GM23338 (cell line): ENCODE data around the gene AP2M1. TPM values are rescaled to one million over a fixed set of nuclear protein-coding genes. Genes with fewer than 3 reads are reported as not detected.

Experiments
- ATAC-seq: fragments of 200-7000 bp; cut with Tn5 transposase; 3 replicates; pipeline ENCODE4 v1.9.1; 2020
- DNase-seq: peaks from one replicate; pipeline ENCODE4 v3.0.0-alpha.2; 2015; ENCODE audit warnings: low spot score
- H2AFZ ChIP-seq: fragments of 200-600 bp; sonication (generic); 2 replicates; pipeline ENCODE4 v1.8.0; 2016; ENCODE audit warnings: antibody characterized with exemption, mild to moderate bottlenecking, moderate library complexity
- H3F3A ChIP-seq: fragments of 200-600 bp; sonication (generic); replicated peaks from 2 replicates; pipeline ENCODE4 v1.8.0; 2017; ENCODE audit warnings: antibody characterized with exemption, mixed run types, low read depth
- H3K27ac ChIP-seq: fragments of 200-600 bp; sonication (generic); 2 replicates; pipeline ENCODE4 v1.6.1; 2016; ENCODE audit warnings: low read depth
- H3K27me3 ChIP-seq: fragments of 200-600 bp; sonication (generic); 2 replicates; pipeline ENCODE4 v1.8.0; 2016; ENCODE audit warnings: mild to moderate bottlenecking, mixed run types, moderate library complexity; ENCODE audit not compliant: insufficient read depth
- H3K36me3 ChIP-seq: fragments of 200-600 bp; sonication (generic); 2 replicates; pipeline ENCODE4 v1.8.0; 2016; ENCODE audit warnings: mild to moderate bottlenecking; ENCODE audit not compliant: insufficient read depth
- H3K4me1 ChIP-seq: fragments of 200-600 bp; sonication (generic); 2 replicates; pipeline ENCODE4 v1.8.0; 2016; ENCODE audit warnings: mild to moderate bottlenecking, moderate library complexity; ENCODE audit not compliant: insufficient read depth
- H3K4me2 ChIP-seq: fragments of 200-600 bp; sonication (generic); 2 replicates; pipeline ENCODE4 v1.7.1; 2017; ENCODE audit warnings: mixed run types
- H3K4me3 ChIP-seq: fragments of 200-600 bp; sonication (generic); 2 replicates; pipeline ENCODE4 v1.6.1; 2016; ENCODE audit warnings: mixed run types
- H3K79me2 ChIP-seq: fragments of 200-600 bp; sonication (generic); replicated peaks from 2 replicates; pipeline ENCODE4 v1.8.0; 2017; ENCODE audit warnings: mild to moderate bottlenecking; ENCODE audit not compliant: insufficient read depth
- H3K9me2 ChIP-seq: fragments of 200-600 bp; sonication (generic); 2 replicates; pipeline ENCODE4 v1.8.0; 2017; ENCODE audit not compliant: insufficient read depth
- H4K20me1 ChIP-seq: fragments of 200-600 bp; sonication (generic); replicated peaks from 2 replicates; pipeline ENCODE4 v1.8.0; 2017; ENCODE audit warnings: mild to moderate bottlenecking; ENCODE audit not compliant: insufficient read depth
- H3K27ac Mint-ChIP-seq: 2 replicates; pipeline ENCODE4 v1.8.0; 2020; ENCODE audit warnings: inconsistent platforms, mild to moderate bottlenecking, moderate library complexity, mixed read lengths
- H3K27me3 Mint-ChIP-seq: 3 replicates; pipeline ENCODE4 v1.8.0; 2022; ENCODE audit warnings: low read depth, mild to moderate bottlenecking, moderate library complexity, mixed read lengths, inconsistent platforms; ENCODE audit not compliant: insufficient read depth, poor library complexity
- H3K36me3 Mint-ChIP-seq: 3 replicates; pipeline ENCODE4 v1.8.0; 2021; ENCODE audit warnings: low read depth, mild to moderate bottlenecking, inconsistent platforms, moderate library complexity, mixed read lengths
- H3K4me1 Mint-ChIP-seq: 3 replicates; pipeline ENCODE4 v1.8.0; 2020; ENCODE audit warnings: mild to moderate bottlenecking, inconsistent platforms, mixed read lengths
- H3K4me3 Mint-ChIP-seq: 3 replicates; pipeline ENCODE4 v1.8.0; 2021; ENCODE audit warnings: moderate library complexity, mild to moderate bottlenecking, inconsistent platforms, mixed read lengths
- H3K9me3 Mint-ChIP-seq: 3 replicates; pipeline ENCODE4 v1.8.0; 2020; ENCODE audit warnings: moderate library complexity, mild to moderate bottlenecking, inconsistent platforms, mixed read lengths
- CREB1 ChIP-seq: fragments of 250-450 bp; sonication (Bioruptor Pico); IDR thresholded peaks from 2 replicates; pipeline ENCODE4 v1.5.0; 2020; ENCODE audit warnings: low read depth, mild to moderate bottlenecking, moderate library complexity
- CTCF ChIP-seq, 2 experiments: fragments of 200-600 bp in 1 of 2; sonication (generic) in 1 of 2; conservative IDR thresholded peaks; 2 replicates each; pipeline versions ENCODE4 v1.5.1 to v1.6.1; 2016 to 2017; ENCODE audit warnings: antibody characterized with exemption in 2 of 2, low read depth in 2 of 2, mild to moderate bottlenecking in 2 of 2, moderate library complexity in 1 of 2
- EZH2 ChIP-seq: fragments of 200-600 bp; sonication (generic); IDR thresholded peaks from one replicate; pipeline ENCODE4 v1.8.0; 2017; ENCODE audit warnings: antibody characterized with exemption, mild to moderate bottlenecking, low read depth; ENCODE audit not compliant: unreplicated experiment
- EZH2phosphoT487 ChIP-seq: fragments of 200-600 bp; sonication (generic); IDR thresholded peaks from one replicate; pipeline ENCODE4 v1.8.1; 2018; ENCODE audit warnings: antibody characterized with exemption; ENCODE audit not compliant: unreplicated experiment
- JUNB ChIP-seq: IDR thresholded peaks from one replicate; pipeline ENCODE4 v1.6.1; 2016; ENCODE audit warnings: antibody characterized with exemption; ENCODE audit not compliant: unreplicated experiment
- NANOG ChIP-seq: IDR thresholded peaks from 2 replicates; pipeline ENCODE4 v1.6.1; 2016; ENCODE audit warnings: antibody characterized with exemption, borderline replicate concordance
- POLR2AphosphoS5 ChIP-seq: IDR thresholded peaks from 2 replicates; pipeline ENCODE4 v1.6.1; 2016; ENCODE audit warnings: antibody characterized with exemption, low read depth
- STAT1 ChIP-seq: IDR thresholded peaks from one replicate; pipeline ENCODE4 v1.6.1; 2016; ENCODE audit warnings: antibody characterized with exemption; ENCODE audit not compliant: unreplicated experiment
- ZNF114 ChIP-seq: fragments of 250-450 bp; sonication (Bioruptor Pico); IDR thresholded peaks from 2 replicates; pipeline ENCODE4 v1.5.0; 2020; ENCODE audit warnings: mild to moderate bottlenecking, moderate library complexity
- ZNF331 ChIP-seq: fragments of 250-450 bp; sonication (Bioruptor Pico); IDR thresholded peaks from 2 replicates; pipeline ENCODE4 v1.5.0; 2020; ENCODE audit warnings: low read depth, mild to moderate bottlenecking, moderate library complexity
- ZNF462 ChIP-seq: fragments of 250-450 bp; sonication (Bioruptor Pico); IDR thresholded peaks from 2 replicates; pipeline ENCODE4 v1.5.0; 2020; ENCODE audit warnings: mild to moderate bottlenecking, moderate library complexity
- polyA plus RNA-seq: library from polyadenylated mRNA; unstranded; fragments of >200 nt; fragmentation: Nextera tagmentation; extraction: Ambion mirVana; gene quantifications from 2 replicates; pipeline ENCODE4 v1.2.1, GENCODE V29; 2016
- total RNA-seq: library from RNA; depleted of rRNA; stranded (reverse); fragments of >200 nt; shearing (Covaris generic); gene quantifications from 2 replicates; pipeline ENCODE4 v1.2.3, GENCODE V29; 2014
- TF ChIP-seq, protein P1 (sequence below): IDR thresholded peaks from 2 replicates; pipeline ENCODE4 v1.6.1; 2016; ENCODE audit warnings: antibody characterized with exemption
- TF ChIP-seq, protein P2 (sequence below): IDR thresholded peaks from one replicate; pipeline ENCODE4 v1.6.1; 2018; ENCODE audit warnings: antibody characterized with exemption; ENCODE audit not compliant: unreplicated experiment

AP2M1 gene
- total and polyA plus RNA-seq, 2 experiments from 2014 or later = 215 to 305 TPM

- H3K9me2 ChIP-seq = no peaks in the 10 kb centered on the region
- no peak overlapping the region for H2AFZ ChIP-seq
- no peaks in the 10 kb centered on the region for H3K27me3 ChIP-seq
- no peak overlapping the region for H3K4me2 ChIP-seq
- Mint-ChIP-seq H3K27ac (no peak overlapping the region), H3K27me3 (peaks cover 4% of the 10 kb centered on the region), H3K4me1 (peaks cover 2% of the 10 kb centered on the region; the same call in 1 of the 3 replicates), H3K4me3 (no peak overlapping the region), H3K36me3 (peaks cover 45% of the 10 kb centered on the region), H3K9me3 (no peaks in the 10 kb centered on the region)
- H3K27ac ChIP-seq = no peak overlapping the region
- no peak for TF ChIP-seq NANOG
- TF ChIP-seq, protein P1, sequence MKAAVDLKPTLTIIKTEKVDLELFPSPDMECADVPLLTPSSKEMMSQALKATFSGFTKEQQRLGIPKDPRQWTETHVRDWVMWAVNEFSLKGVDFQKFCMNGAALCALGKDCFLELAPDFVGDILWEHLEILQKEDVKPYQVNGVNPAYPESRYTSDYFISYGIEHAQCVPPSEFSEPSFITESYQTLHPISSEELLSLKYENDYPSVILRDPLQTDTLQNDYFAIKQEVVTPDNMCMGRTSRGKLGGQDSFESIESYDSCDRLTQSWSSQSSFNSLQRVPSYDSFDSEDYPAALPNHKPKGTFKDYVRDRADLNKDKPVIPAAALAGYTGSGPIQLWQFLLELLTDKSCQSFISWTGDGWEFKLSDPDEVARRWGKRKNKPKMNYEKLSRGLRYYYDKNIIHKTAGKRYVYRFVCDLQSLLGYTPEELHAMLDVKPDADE = no peak
- no peak for TF ChIP-seq ZNF331 (CRISPR knock-in tag)
- no peak for TF ChIP-seq CTCF (conservative IDR thresholded peaks at IDR 0.05; ENCODE audit: low read depth in 2 of 2)
- no peak for TF ChIP-seq EZH2phosphoT487
- no peak for TF ChIP-seq CREB1
- no peak for TF ChIP-seq EZH2
- no peak for TF ChIP-seq JUNB
- TF ChIP-seq POLR2AphosphoS5 = no peak
- TF ChIP-seq STAT1 = no peak
- TF ChIP-seq, protein P2, sequence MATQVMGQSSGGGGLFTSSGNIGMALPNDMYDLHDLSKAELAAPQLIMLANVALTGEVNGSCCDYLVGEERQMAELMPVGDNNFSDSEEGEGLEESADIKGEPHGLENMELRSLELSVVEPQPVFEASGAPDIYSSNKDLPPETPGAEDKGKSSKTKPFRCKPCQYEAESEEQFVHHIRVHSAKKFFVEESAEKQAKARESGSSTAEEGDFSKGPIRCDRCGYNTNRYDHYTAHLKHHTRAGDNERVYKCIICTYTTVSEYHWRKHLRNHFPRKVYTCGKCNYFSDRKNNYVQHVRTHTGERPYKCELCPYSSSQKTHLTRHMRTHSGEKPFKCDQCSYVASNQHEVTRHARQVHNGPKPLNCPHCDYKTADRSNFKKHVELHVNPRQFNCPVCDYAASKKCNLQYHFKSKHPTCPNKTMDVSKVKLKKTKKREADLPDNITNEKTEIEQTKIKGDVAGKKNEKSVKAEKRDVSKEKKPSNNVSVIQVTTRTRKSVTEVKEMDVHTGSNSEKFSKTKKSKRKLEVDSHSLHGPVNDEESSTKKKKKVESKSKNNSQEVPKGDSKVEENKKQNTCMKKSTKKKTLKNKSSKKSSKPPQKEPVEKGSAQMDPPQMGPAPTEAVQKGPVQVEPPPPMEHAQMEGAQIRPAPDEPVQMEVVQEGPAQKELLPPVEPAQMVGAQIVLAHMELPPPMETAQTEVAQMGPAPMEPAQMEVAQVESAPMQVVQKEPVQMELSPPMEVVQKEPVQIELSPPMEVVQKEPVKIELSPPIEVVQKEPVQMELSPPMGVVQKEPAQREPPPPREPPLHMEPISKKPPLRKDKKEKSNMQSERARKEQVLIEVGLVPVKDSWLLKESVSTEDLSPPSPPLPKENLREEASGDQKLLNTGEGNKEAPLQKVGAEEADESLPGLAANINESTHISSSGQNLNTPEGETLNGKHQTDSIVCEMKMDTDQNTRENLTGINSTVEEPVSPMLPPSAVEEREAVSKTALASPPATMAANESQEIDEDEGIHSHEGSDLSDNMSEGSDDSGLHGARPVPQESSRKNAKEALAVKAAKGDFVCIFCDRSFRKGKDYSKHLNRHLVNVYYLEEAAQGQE = no peak
- TF ChIP-seq ZNF462 = no peak
- no peak for TF ChIP-seq ZNF114 (CRISPR knock-in tag)
- ATAC-seq (no peak), DNase-seq (no peak)
- H3K4me1 ChIP-seq = no peaks in the 10 kb centered on the region
- H3F3A ChIP-seq = no peaks in the 10 kb centered on the region
- no peaks in the 10 kb centered on the region for H4K20me1 ChIP-seq
- H3K36me3 ChIP-seq = peaks cover 10% of the 10 kb centered on the region
- H3K79me2 ChIP-seq = no peaks in the 10 kb centered on the region
- H3K4me3 ChIP-seq = no peak overlapping the region
These were observed 28.8 kb upstream of the AP2M1 start for GRCh38 chr3:184145751-184146270.
